Vagina (tissue), 2 donors: Measurements from ENCODE around the gene CASP3. TPM values are rescaled to one million over a fixed set of nuclear protein-coding genes. Genes with fewer than 3 reads are reported as not detected.
A peak's percentile ranks its signal among the peaks of the same experiment; 100 is the strongest.

ENCODE experiments used
- DNase-seq, 2 donors: peaks; one replicate each; pipeline ENCODE4 v3.0.0-alpha.2; 2017; ENCODE audit errors: extremely low spot score in 2 of 2
- H3K27ac ChIP-seq: fragments of 200-600 bp; sonication (generic); one replicate; pipeline ENCODE4 v1.5.1; 2019
- H3K27me3 ChIP-seq: fragments of 200-600 bp; sonication (generic); one replicate; pipeline ENCODE4 v1.5.1; 2019
- H3K36me3 ChIP-seq, 2 donors: fragments of 200-600 bp; sonication (generic); one replicate each; pipeline ENCODE4 v1.5.1; 2017 to 2019
- H3K4me1 ChIP-seq: fragments of 200-600 bp; sonication (generic); one replicate; pipeline ENCODE4 v1.5.1; 2019
- H3K4me3 ChIP-seq, 2 donors: fragments of 200-600 bp; sonication (generic); 1 replicate in 1 of 2; 2 replicates in 1 of 2; pipeline ENCODE4 v1.5.1; 2016 to 2019
- H3K9me3 ChIP-seq: fragments of 200-600 bp; sonication (generic); one replicate; pipeline ENCODE4 v1.5.1; 2019
- CTCF ChIP-seq, 3 experiments: fragments of 450-650 bp in 2 of 3; fragments of 200-600 bp in 1 of 3; sonication (generic) in 1 of 3; IDR thresholded peaks; one replicate each; pipeline ENCODE4 v1.5.1; 2017 to 2019; ENCODE audit warnings: antibody characterized with exemption in 3 of 3, mild to moderate bottlenecking in 2 of 3, moderate library complexity in 2 of 3
- POLR2A ChIP-seq, 2 donors: fragments of 450-650 bp; IDR thresholded peaks; one replicate each; pipeline ENCODE4 v1.6.1; 2017; ENCODE audit warnings: antibody characterized with exemption in 2 of 2, mild to moderate bottlenecking in 2 of 2, moderate library complexity in 2 of 2
- POLR2AphosphoS5 ChIP-seq, 2 donors: sonication (generic); formaldehyde crosslinking; IDR thresholded peaks; one replicate each; pipeline ENCODE4 v1.9.0; 2017; ENCODE audit warnings: antibody characterized with exemption in 2 of 2, mild to moderate bottlenecking in 2 of 2, low read depth in 1 of 2; ENCODE audit not compliant: insufficient read depth in 1 of 2
- intact Hi-C: fragments of 100-400 bp; cut with DNase I; formaldehyde crosslinking; loops from one replicate; pipeline ENCODE4 v1.15.1; 2023
- total RNA-seq: library from RNA; depleted of rRNA; stranded (reverse); fragments of >200 nt; gene quantifications from one replicate; pipeline ENCODE4 v1.2.3, GENCODE V29; 2016

Gene CASP3
- total RNA-seq, 1 donor from 2014 or later, result 11.3 TPM

GRCh38 chr4:184680698-184681097 lies 31.5 kb upstream of the CASP3 start:
- no peak for DNase-seq
- Histone ChIP-seq H3K4me1 (no peaks in the 10 kb centered on the region), H3K27me3 (no peaks in the 10 kb centered on the region), H3K9me3 (no peaks in the 10 kb centered on the region), H3K4me3 (no peak overlapping the region), H3K36me3 (peaks cover 0 to 7% of the 10 kb centered on the region in 2 donors), H3K27ac (no peak overlapping the region)
- intact Hi-C loops, result no loop called here
- TF ChIP-seq POLR2A (IDR thresholded peaks at IDR 0.05) (no peak), POLR2AphosphoS5 (IDR thresholded peaks at IDR 0.05; ENCODE audit: insufficient read depth in 1 of 2, low read depth in 1 of 2) (peak in 1 of 2 donors; percentile 53)

- TF ChIP-seq CTCF (IDR thresholded peaks at IDR 0.05), result no peak
- TF ChIP-seq POLR2A (IDR thresholded peaks at IDR 0.05), result no peak
- TF ChIP-seq POLR2AphosphoS5 (IDR thresholded peaks at IDR 0.05; ENCODE audit: insufficient read depth in 1 of 2, low read depth in 1 of 2), result no peak
- intact Hi-C loops, result no loop called here
- DNase-seq, result no peak
- Histone ChIP-seq H3K4me3 (no peak overlapping the region), H3K36me3 (peaks cover 0 to 26% of the 10 kb centered on the region in 2 donors), H3K27me3 (no peaks in the 10 kb centered on the region), H3K27ac (no peak overlapping the region), H3K9me3 (no peaks in the 10 kb centered on the region), H3K4me1 (no peaks in the 10 kb centered on the region)
Observed at GRCh38 chr4:184675821-184676492, 26.7 kb upstream of the CASP3 start.

GRCh38 chr4:184675018-184675417 lies 25.8 kb upstream of the CASP3 start:
- TF ChIP-seq POLR2A (IDR thresholded peaks at IDR 0.05) (no peak), POLR2AphosphoS5 (IDR thresholded peaks at IDR 0.05; ENCODE audit: insufficient read depth in 1 of 2, low read depth in 1 of 2) (no peak), CTCF (IDR thresholded peaks at IDR 0.05) (no peak)
- Histone ChIP-seq H3K36me3 (peaks cover 0 to 26% of the 10 kb centered on the region in 2 donors), H3K4me3 (no peak overlapping the region), H3K4me1 (no peaks in the 10 kb centered on the region), H3K9me3 (no peaks in the 10 kb centered on the region), H3K27me3 (no peaks in the 10 kb centered on the region), H3K27ac (no peak overlapping the region)
- DNase-seq, result no peak
- intact Hi-C loops, result no loop called here

- TF ChIP-seq POLR2A (IDR thresholded peaks at IDR 0.05), result no peak
- no peak for TF ChIP-seq POLR2AphosphoS5 (IDR thresholded peaks at IDR 0.05; ENCODE audit: insufficient read depth in 1 of 2, low read depth in 1 of 2)
- TF ChIP-seq CTCF (IDR thresholded peaks at IDR 0.05), result no peak
- no peaks in the 10 kb centered on the region for H3K9me3 ChIP-seq
- DNase-seq, result no peak
- no peak overlapping the region for H3K4me3 ChIP-seq
- peaks cover 0 to 32% of the 10 kb centered on the region in 2 donors for H3K36me3 ChIP-seq
- intact Hi-C loops, result no loop called here
- H3K4me1 ChIP-seq, result no peaks in the 10 kb centered on the region
- no peaks in the 10 kb centered on the region for H3K27me3 ChIP-seq
- no peak overlapping the region for H3K27ac ChIP-seq
Observed at GRCh38 chr4:184674011-184674410, 24.8 kb upstream of the CASP3 start.

- Histone ChIP-seq H3K4me1 (no peaks in the 10 kb centered on the region), H3K4me3 (no peak overlapping the region), H3K27me3 (no peaks in the 10 kb centered on the region), H3K27ac (no peak overlapping the region), H3K36me3 (peaks cover 0 to 45% of the 10 kb centered on the region in 2 donors), H3K9me3 (no peaks in the 10 kb centered on the region)
- DNase-seq, result no peak
- no peak for TF ChIP-seq POLR2AphosphoS5 (IDR thresholded peaks at IDR 0.05; ENCODE audit: insufficient read depth in 1 of 2, low read depth in 1 of 2)
- no peak for TF ChIP-seq CTCF (IDR thresholded peaks at IDR 0.05)
- TF ChIP-seq POLR2A (IDR thresholded peaks at IDR 0.05), result no peak
- intact Hi-C loops, result no loop called here
Observed at GRCh38 chr4:184672741-184673140, 23.5 kb upstream of the CASP3 start.
